ENCODE results near the gene SLC17A4. TPM values are rescaled to one million over a fixed set of nuclear protein-coding genes. Genes with fewer than 3 reads are reported as not detected.

Gene SLC17A4
- total RNA-seq, 1 experiment from 2014 or later: not detected

- DNase-seq: no peak
- no peak overlapping the region for H3K4me2 ChIP-seq (ENCODE audit: insufficient read depth, insufficient read length, low read length)
- no peak overlapping the region for H3K4ac ChIP-seq (ENCODE audit: low read depth, low read length)
- H3K4me1 ChIP-seq (ENCODE audit: insufficient read depth, low read length): no peaks in the 10 kb centered on the region
- H2BK5ac ChIP-seq (ENCODE audit: insufficient read length, low read length): no peak overlapping the region
- WGBS (ENCODE audit: extremely low coverage, insufficient read length, low lambda C conversion rate): no CpG with 5 or more reads among the region's 6 CpGs
- no peak overlapping the region for H3K27ac ChIP-seq (ENCODE audit: insufficient read length, low read depth, low read length)
- no peak overlapping the region for H2AFZ ChIP-seq (ENCODE audit: low read length)
- no peak overlapping the region for H2BK20ac ChIP-seq (ENCODE audit: low read depth, low read length, poor library complexity, severe bottlenecking)
- no peak overlapping the region for H4K5ac ChIP-seq (ENCODE audit: insufficient read length, low read depth, low read length)
- H4K91ac ChIP-seq (ENCODE audit: insufficient read length, low read depth, low read length): no peak overlapping the region
- no peak overlapping the region for H2BK15ac ChIP-seq (ENCODE audit: low read depth, low read length)
- no peak overlapping the region for H2BK12ac ChIP-seq (ENCODE audit: insufficient read length, low read depth, low read length)
- no peaks in the 10 kb centered on the region for H3K79me1 ChIP-seq (ENCODE audit: insufficient read depth, low read depth, low read length, poor library complexity, severe bottlenecking)
- Mint-ChIP-seq H3K36me3 (ENCODE audit: insufficient read depth in 1 of 3, low read depth in 3 of 3) (no peaks in the 10 kb centered on the region), H3K4me1 (no peaks in the 10 kb centered on the region), H3K27me3 (ENCODE audit: low read depth) (peaks cover 3% of the 10 kb centered on the region; the same call in 1 of the 2 replicates), H3K27ac (no peak overlapping the region; a peak in 1 of 7 replicates), H3K9me3 (no peaks in the 10 kb centered on the region), H3K4me3 (no peak overlapping the region)
- no peaks in the 10 kb centered on the region for H3K9me3 ChIP-seq (ENCODE audit: control insufficient read depth, low read depth, low read length)
- no peaks in the 10 kb centered on the region for H3K23me2 ChIP-seq (ENCODE audit: insufficient read length, low read depth, low read length, poor library complexity, severe bottlenecking)
- no peaks in the 10 kb centered on the region for H3K27me3 ChIP-seq (ENCODE audit: insufficient read depth, low read length)
- no peak overlapping the region for H4K8ac ChIP-seq (replicated peaks; ENCODE audit: insufficient read length, low read depth, low read length)
- H3K23ac ChIP-seq (ENCODE audit: insufficient read length, low read depth, low read length): no peak overlapping the region
- no peak overlapping the region for H3K18ac ChIP-seq (ENCODE audit: insufficient read length, low read depth, low read length)
- H2BK120ac ChIP-seq (ENCODE audit: low read depth, low read length, poor library complexity, severe bottlenecking): no peak overlapping the region
- H3K14ac ChIP-seq (ENCODE audit: insufficient read depth, low read length): no peak overlapping the region
- H3K79me2 ChIP-seq (ENCODE audit: insufficient read depth, low read length): no peaks in the 10 kb centered on the region
- H3T11ph ChIP-seq (ENCODE audit: low read length): no peak overlapping the region
- H3K56ac ChIP-seq (ENCODE audit: insufficient read length, low read depth, low read length): no peak overlapping the region
- no peaks in the 10 kb centered on the region for H4K20me1 ChIP-seq (ENCODE audit: control insufficient read depth, insufficient read depth, insufficient read length)
- H3K9ac ChIP-seq (ENCODE audit: extremely low read depth, insufficient read length, low read length): no peak overlapping the region
- TF ChIP-seq, protein P1, sequence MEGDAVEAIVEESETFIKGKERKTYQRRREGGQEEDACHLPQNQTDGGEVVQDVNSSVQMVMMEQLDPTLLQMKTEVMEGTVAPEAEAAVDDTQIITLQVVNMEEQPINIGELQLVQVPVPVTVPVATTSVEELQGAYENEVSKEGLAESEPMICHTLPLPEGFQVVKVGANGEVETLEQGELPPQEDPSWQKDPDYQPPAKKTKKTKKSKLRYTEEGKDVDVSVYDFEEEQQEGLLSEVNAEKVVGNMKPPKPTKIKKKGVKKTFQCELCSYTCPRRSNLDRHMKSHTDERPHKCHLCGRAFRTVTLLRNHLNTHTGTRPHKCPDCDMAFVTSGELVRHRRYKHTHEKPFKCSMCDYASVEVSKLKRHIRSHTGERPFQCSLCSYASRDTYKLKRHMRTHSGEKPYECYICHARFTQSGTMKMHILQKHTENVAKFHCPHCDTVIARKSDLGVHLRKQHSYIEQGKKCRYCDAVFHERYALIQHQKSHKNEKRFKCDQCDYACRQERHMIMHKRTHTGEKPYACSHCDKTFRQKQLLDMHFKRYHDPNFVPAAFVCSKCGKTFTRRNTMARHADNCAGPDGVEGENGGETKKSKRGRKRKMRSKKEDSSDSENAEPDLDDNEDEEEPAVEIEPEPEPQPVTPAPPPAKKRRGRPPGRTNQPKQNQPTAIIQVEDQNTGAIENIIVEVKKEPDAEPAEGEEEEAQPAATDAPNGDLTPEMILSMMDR (conservative IDR thresholded peaks at IDR 0.05): no peak
- H2AK5ac ChIP-seq (ENCODE audit: insufficient read length, low read length): no peak overlapping the region
Observed at GRCh38 chr6:25706314-25707014, 48.1 kb upstream of the SLC17A4 start.
